ENCODE results near the gene FRS2. TPM values are rescaled to one million over a fixed set of nuclear protein-coding genes. Genes with fewer than 3 reads are reported as not detected.

FRS2 gene
- total and polyA plus RNA-seq, 2 of the 4 experiments (the other 2 are of a cell fraction) = 12.4 to 58.3 TPM

DNA sequence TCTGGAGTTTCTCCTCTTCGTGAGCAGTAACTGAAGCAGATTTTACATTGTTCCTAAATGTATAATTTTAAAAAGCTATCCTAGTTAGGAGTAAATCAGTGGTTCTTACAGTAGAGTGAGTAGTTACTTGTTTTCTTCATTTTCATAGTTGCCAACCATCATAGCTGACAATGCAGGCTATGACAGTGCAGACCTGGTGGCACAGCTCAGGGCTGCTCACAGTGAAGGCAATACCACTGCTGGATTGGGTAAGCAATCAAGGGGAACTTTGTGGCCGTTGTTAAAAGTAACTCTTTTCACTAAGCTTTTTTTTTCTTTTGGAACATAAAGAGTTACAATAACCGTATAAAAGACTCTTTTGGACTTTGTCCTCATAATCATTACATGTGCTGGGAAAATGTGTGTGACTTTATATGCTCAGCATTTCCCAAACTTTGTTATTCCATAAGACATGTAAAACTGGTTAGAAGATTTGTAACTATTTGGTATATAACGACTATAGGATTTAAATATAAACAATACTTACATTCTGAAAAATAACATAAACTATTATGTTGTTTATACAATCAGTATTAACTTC, 128.1 kb downstream of the FRS2 start:
- Histone ChIP-seq H3K14ac (replicated peaks; ENCODE audit: low read depth, low read length) (no peak overlapping the region), H2BK20ac (ENCODE audit: low read depth, low read length) (no peak overlapping the region), H2AK5ac (ENCODE audit: low read depth, low read length) (no peak overlapping the region), H3K27ac (ENCODE audit: insufficient read depth, low read length) (no peak overlapping the region), H3K4me3 (ENCODE audit: insufficient read depth, low read depth, low read length) (no peak overlapping the region), H2BK15ac (ENCODE audit: low read depth, low read length) (no peak overlapping the region), H3K9me3 (ENCODE audit: control insufficient read depth, insufficient read depth, low read length) (no peaks in the 10 kb centered on the region), H3K36me3 (ENCODE audit: control insufficient read depth, insufficient read depth, low read length) (peaks cover 52% of the 10 kb centered on the region), H4K20me1 (ENCODE audit: insufficient read depth, low read length) (no peaks in the 10 kb centered on the region), H3K4me2 (ENCODE audit: low read depth, low read length) (no peak overlapping the region), H3K23ac (ENCODE audit: low read depth, low read length) (no peak overlapping the region; the same call in 1 of the 2 replicates), H4K8ac (ENCODE audit: low read depth in 2 of 2, low read length in 2 of 2) (no peak overlapping the region), H3K9me1 (ENCODE audit: insufficient read depth, low read length) (no peaks in the 10 kb centered on the region), H3K56ac (ENCODE audit: extremely low read depth, insufficient read depth, low read length) (no peak overlapping the region), H2AK9ac (replicated peaks; ENCODE audit: low read depth, low read length, poor library complexity) (no peak overlapping the region), H3K27me3 (ENCODE audit: control insufficient read depth, insufficient read depth, low read length) (no peaks in the 10 kb centered on the region), H2BK120ac (ENCODE audit: low read depth, low read length) (no peak overlapping the region), H3K4me1 (ENCODE audit: control insufficient read depth, insufficient read depth, low read length) (no peaks in the 10 kb centered on the region), H3K4ac (ENCODE audit: low read depth, low read length) (no peak overlapping the region), H2BK5ac (ENCODE audit: low read depth, low read length, poor library complexity, severe bottlenecking) (no peak overlapping the region), H3K79me1 (ENCODE audit: low read depth in 1 of 2, low read length in 2 of 2) (peaks cover 6 to 11% of the 10 kb centered on the region in 2 experiments; a peak in 2 of 4 replicates), H3K18ac (ENCODE audit: low read depth, low read length) (no peak overlapping the region), H4K5ac (ENCODE audit: low read depth, low read length) (no peak overlapping the region), H4K91ac (ENCODE audit: insufficient read depth, low read depth, low read length) (no peak overlapping the region), H3K9ac (ENCODE audit: low read depth, low read length) (no peak overlapping the region), H2AFZ (replicated peaks; ENCODE audit: low read length, poor library complexity) (no peak overlapping the region)
- in situ Hi-C loops (cut with MboI; ENCODE audit: low sequenced_read_pairs) (loop anchor here (25.0 kb wide), 1 partner anchor 761 kb away; no protein-coding TSS in a partner anchor), dilution Hi-C loops (cut with HindIII; ENCODE audit: low sequenced_read_pairs, unreplicated experiment) (no loop called here), intact Hi-C loops (cut with micrococcal nuclease) (no loop called here)
- DNase-seq (no peak), ATAC-seq (ENCODE audit: low read depth) (no peak)
- TF ChIP-seq, protein P1, sequence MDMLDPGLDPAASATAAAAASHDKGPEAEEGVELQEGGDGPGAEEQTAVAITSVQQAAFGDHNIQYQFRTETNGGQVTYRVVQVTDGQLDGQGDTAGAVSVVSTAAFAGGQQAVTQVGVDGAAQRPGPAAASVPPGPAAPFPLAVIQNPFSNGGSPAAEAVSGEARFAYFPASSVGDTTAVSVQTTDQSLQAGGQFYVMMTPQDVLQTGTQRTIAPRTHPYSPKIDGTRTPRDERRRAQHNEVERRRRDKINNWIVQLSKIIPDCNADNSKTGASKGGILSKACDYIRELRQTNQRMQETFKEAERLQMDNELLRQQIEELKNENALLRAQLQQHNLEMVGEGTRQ (IDR thresholded peaks at IDR 0.05; ENCODE audit: low read depth, low read length) = no peak
- TF ChIP-seq CHD1 (IDR thresholded peaks at IDR 0.05; ENCODE audit: low read depth, low read length) (no peak), POLR2A (IDR thresholded peaks at IDR 0.05; ENCODE audit: low read depth, low read length) (no peak), MAZ (IDR thresholded peaks at IDR 0.05; ENCODE audit: borderline replicate concordance, low read depth, low read length) (no peak), CEBPB (IDR thresholded peaks at IDR 0.05; ENCODE audit: low read depth, low read length) (no peak)
- TF ChIP-seq, protein P2, sequence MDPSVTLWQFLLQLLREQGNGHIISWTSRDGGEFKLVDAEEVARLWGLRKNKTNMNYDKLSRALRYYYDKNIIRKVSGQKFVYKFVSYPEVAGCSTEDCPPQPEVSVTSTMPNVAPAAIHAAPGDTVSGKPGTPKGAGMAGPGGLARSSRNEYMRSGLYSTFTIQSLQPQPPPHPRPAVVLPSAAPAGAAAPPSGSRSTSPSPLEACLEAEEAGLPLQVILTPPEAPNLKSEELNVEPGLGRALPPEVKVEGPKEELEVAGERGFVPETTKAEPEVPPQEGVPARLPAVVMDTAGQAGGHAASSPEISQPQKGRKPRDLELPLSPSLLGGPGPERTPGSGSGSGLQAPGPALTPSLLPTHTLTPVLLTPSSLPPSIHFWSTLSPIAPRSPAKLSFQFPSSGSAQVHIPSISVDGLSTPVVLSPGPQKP (IDR thresholded peaks at IDR 0.05; ENCODE audit: borderline replicate concordance, low read depth, low read length) = no peak
- ChIA-PET CTCF (no interaction called here), POLR2A (ENCODE audit: unreplicated experiment) (no interaction called here)
- no TSS peak for BruUV-seq (replicated peaks)
- no CpG with 5 or more reads among the region's 4 CpGs for WGBS, 2 experiments (ENCODE audit: extremely low coverage in 2 of 2, insufficient read length in 1 of 2)
